Activated effector memory CD4-positive, alpha-beta T cell treated with anti-CD3 and anti-CD28 coated beads, Interleukin-2, amount 50 U/mL, for 16 hours (primary cell): ENCODE measurements around the gene SGMS1.

Experiments
- DNase-seq: peaks from one replicate; pipeline ENCODE4 v3.0.0-alpha.2; 2020

Gene SGMS1

GRCh38 chr10:50605951-50606270, 17.8 kb downstream of the SGMS1 start:
- no peak for DNase-seq

GRCh38 chr10:50605269-50605950, 18.3 kb downstream of the SGMS1 start:
- DNase-seq: no peak

- no peak for DNase-seq
These were observed 18.9 kb downstream of the SGMS1 start for GRCh38 chr10:50604809-50605208.

- DNase-seq: no peak
These were observed 19.6 kb downstream of the SGMS1 start for GRCh38 chr10:50604049-50604640.

- DNase-seq: no peak
These were observed 20.5 kb downstream of the SGMS1 start for GRCh38 chr10:50603151-50603850.

- DNase-seq: no peak
These were observed 21.8 kb downstream of the SGMS1 start for GRCh38 chr10:50601974-50602373.

GRCh38 chr10:50600831-50601477, 22.8 kb downstream of the SGMS1 start:
- no peak for DNase-seq

- no peak for DNase-seq
These were observed 23.5 kb downstream of the SGMS1 start for GRCh38 chr10:50600286-50600685.

- no peak for DNase-seq
These were observed 26.9 kb downstream of the SGMS1 start for GRCh38 chr10:50596897-50597296.

- DNase-seq: no peak
These were observed 27.3 kb downstream of the SGMS1 start for GRCh38 chr10:50596456-50596855.

- no peak for DNase-seq
These were observed 28.0 kb downstream of the SGMS1 start for GRCh38 chr10:50595785-50596184.

- no peak for DNase-seq
These were observed 30.0 kb downstream of the SGMS1 start for GRCh38 chr10:50593523-50594376.

GRCh38 chr10:50592961-50593418, 30.8 kb downstream of the SGMS1 start:
- no peak for DNase-seq

- no peak for DNase-seq
These were observed 32.8 kb downstream of the SGMS1 start for GRCh38 chr10:50590935-50591334.

GRCh38 chr10:50586740-50587088, 37.0 kb downstream of the SGMS1 start:
- DNase-seq: no peak

GRCh38 chr10:50585921-50586739, 37.6 kb downstream of the SGMS1 start:
- no peak for DNase-seq

- DNase-seq: no peak
These were observed 40.7 kb downstream of the SGMS1 start for GRCh38 chr10:50582766-50583762.

- no peak for DNase-seq
These were observed 41.7 kb downstream of the SGMS1 start for GRCh38 chr10:50582046-50582445.

- no peak for DNase-seq
These were observed 43.4 kb downstream of the SGMS1 start for GRCh38 chr10:50580262-50580891.
